NCI-H187 treated with DMSO at 0.1 percent for 48 hours (cell line): ENCODE data around the gene POLR1F.

Experiments used
- DNase-seq: peaks from one replicate; lab custom pipeline; 2025; lab: John Stamatoyannopoulos, UW

Gene POLR1F

DNA sequence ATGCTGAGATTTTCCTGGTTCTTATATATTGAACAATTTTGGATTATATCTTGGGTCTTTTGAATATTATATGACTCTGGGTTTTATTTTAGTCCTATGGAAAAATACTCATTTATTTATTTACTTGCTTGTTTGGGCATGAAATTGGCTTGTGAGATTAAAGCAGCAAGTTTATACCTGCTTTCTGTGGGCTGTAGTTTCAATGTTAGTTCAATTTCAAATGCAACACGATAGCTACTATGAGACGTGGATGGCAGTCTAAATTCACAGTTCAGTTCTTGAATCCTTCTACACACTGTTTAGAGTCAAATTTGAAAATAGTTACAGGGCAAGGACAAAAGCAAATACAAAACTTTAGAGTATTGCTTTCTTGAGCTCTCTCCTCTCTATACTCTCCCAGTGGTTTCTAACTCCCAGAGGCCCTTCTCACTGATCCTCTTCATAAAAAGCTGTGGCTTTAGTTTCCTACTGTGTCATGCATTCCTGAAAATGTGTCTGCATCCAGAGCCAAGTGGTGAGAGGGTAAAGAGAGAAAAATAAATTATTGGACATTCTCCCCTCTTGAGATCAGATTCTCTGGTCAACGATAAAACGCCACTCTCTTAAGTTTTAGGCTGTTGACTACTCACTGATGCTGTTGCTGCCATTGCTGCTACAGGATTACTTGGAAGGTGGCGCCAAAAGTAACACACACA lies 34.4 kb downstream of the POLR1F start:
- DNase-seq = no peak

DNA sequence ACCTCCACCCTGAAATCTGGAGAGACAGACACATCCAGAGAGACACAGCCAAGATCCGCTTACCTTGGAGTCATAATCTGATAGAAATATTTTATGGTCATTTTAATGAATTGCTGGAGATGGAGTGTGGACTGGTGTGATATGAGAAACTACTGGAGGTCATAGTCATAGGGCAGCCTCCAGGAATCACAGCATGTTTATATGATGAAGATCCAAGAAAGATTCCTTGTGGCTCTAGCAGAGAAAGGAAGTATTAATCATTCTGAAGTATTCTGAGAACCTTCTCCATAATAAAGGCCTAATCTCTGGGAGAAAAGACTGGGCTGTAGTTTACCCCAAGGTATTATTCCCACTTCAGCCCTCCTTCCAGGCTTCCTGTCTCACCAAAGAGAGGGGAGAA lies 38.0 kb downstream of the POLR1F start:
- DNase-seq = no peak

DNA sequence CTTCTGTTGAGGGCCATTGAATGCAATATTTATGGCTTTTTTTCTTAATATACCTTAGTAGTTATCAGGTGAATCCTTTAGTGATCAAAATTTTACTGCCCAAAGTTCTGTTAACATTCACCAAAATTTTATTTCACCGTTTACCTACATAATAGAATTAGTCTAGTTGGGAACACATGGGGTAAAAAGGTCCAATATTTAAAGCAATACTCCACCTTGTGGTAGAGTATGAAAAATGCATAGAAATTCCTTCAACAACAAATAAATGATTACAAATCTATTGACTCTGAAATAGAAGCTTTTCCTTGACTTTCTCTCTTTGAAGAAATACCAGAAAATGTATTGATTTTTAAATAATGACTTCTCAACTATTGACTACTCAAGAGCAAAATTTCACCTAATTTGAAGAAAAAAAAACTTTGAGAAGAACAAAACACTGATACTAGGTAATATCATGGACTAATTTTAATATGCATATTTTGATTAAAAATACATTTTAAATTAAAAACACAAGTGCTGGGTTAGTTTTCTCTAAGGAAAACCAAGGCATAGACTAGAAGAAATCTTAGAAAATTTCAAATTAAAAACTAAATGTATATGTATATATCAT lies 43.3 kb downstream of the POLR1F start:
- no peak for DNase-seq

DNA sequence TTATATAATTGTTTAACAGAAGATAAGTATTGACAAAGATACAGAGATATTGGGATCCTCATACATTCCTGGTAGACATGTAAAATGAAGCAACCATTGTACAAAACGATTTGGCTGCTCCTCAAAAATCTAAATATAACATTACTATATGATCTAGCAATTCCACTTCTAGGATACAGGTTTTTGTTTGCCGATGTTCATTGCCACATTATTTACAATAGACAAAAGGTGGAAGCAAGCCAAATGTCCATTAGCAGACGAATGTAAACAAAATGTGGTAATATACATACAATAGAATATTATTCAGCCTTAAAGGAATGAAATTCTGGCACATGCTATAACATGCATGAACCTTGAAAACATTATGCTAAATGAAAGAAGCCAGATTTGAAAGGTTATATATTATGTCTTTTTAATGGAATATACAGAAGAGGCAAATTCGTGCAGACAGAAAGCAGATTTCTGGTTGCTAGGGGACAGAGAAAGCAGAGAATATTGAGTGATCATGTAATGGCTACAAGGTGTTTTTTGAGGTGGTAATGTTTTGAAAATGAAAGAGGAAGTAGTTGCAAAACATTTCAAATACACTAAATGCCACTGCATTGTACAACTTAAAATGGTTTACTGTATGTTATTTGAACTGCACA lies 44.9 kb downstream of the POLR1F start:
- DNase-seq = no peak

DNA sequence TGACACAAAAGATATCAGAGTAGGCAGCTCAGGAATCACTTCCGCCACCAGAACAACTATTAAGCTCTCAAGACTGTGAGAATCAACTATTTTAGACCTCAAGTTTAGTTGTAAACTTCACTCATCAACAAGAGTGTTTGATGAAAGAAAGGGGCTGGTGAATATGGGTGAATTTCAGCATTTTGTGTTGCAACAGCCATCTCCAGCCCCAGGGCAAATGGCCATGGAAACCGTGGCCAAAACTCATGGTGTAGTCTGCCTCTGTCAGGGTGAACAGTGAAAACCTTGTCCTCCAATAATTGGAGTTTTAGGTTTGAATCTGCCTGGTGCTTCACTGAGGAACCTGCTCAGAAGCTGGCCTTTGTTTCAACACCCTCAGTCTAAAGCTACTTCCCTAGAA lies 60.0 kb downstream of the POLR1F start:
- no peak for DNase-seq
